HG03439 (cell line): ENCODE results near the gene SERPINA9.
"Not testable (repeated sequence)": the region's sequence is repeated elsewhere in the genome, so short reads cannot be mapped to it uniquely, and the experiment has no call there.

Experiments
- ATAC-seq: cut with Tn5 transposase; IDR thresholded peaks from one replicate; pipeline ENCODE4 v1.9.1; 2021; ENCODE audit warnings: mild to moderate bottlenecking, moderate library complexity; ENCODE audit not compliant: unreplicated experiment

The SERPINA9 gene

GRCh38 chr14:94486883-94487282, 10.9 kb upstream of the SERPINA9 start:
- no peak for ATAC-seq

GRCh38 chr14:94485944-94486841, 10.2 kb upstream of the SERPINA9 start:
- ATAC-seq = no peak

GRCh38 chr14:94484481-94484880, 8.5 kb upstream of the SERPINA9 start:
- ATAC-seq = no peak

- ATAC-seq = no peak
Measured at GRCh38 chr14:94483729-94484275, 7.8 kb upstream of the SERPINA9 start.

- peak; percentile 58 for ATAC-seq
Measured at GRCh38 chr14:94483071-94483451, 7.1 kb upstream of the SERPINA9 start.

GRCh38 chr14:94482132-94483070, 6.4 kb upstream of the SERPINA9 start:
- not testable (repeated sequence) for ATAC-seq

GRCh38 chr14:94481468-94482131, 5.6 kb upstream of the SERPINA9 start:
- ATAC-seq = peak; percentile 50

- ATAC-seq = no peak
Measured at GRCh38 chr14:94480809-94481208, 4.8 kb upstream of the SERPINA9 start.

- no peak for ATAC-seq
Measured at GRCh38 chr14:94478420-94478819, 2.4 kb upstream of the SERPINA9 start.

- ATAC-seq = no peak
Measured at GRCh38 chr14:94474581-94475031, 1.4 kb downstream of the SERPINA9 start.

- no peak for ATAC-seq
Measured at GRCh38 chr14:94473666-94474410, 2.2 kb downstream of the SERPINA9 start.

GRCh38 chr14:94472842-94473241, 3.2 kb downstream of the SERPINA9 start:
- ATAC-seq = no peak

GRCh38 chr14:94471045-94471444, 5.0 kb downstream of the SERPINA9 start:
- ATAC-seq = no peak

GRCh38 chr14:94470311-94470710, 5.7 kb downstream of the SERPINA9 start:
- ATAC-seq = no peak

- ATAC-seq = no peak
Measured at GRCh38 chr14:94469261-94469660, 6.7 kb downstream of the SERPINA9 start.

GRCh38 chr14:94467728-94468520, 8.1 kb downstream of the SERPINA9 start:
- ATAC-seq = no peak

- no peak for ATAC-seq
Measured at GRCh38 chr14:94466706-94467370, 9.2 kb downstream of the SERPINA9 start.

- no peak for ATAC-seq
Measured at GRCh38 chr14:94465042-94465441, 11.0 kb downstream of the SERPINA9 start.

- ATAC-seq = no peak
Measured at GRCh38 chr14:94464290-94464689, 11.7 kb downstream of the SERPINA9 start.
